Measurements from ENCODE around the gene ZNF443. TPM values are rescaled to one million over a fixed set of nuclear protein-coding genes. Genes with fewer than 3 reads are reported as not detected.
A peak's percentile ranks its signal among the peaks of the same experiment; 100 is the strongest.

The ZNF443 gene
- total and polyA plus RNA-seq, 9 of the 15 experiments (the other 6 are each of a cell fraction or from before 2014, with no cell fraction given): 1.5 to 4.9 (median 2.8) TPM

- TF ChIP-seq HMBOX1 (IDR thresholded peaks at IDR 0.05) (no peak), KLF1 (tag; IDR thresholded peaks at IDR 0.05) (no peak), ZNF263 (CRISPR knock-in tag; IDR thresholded peaks at IDR 0.05; ENCODE audit: borderline replicate concordance) (no peak), ETV5 (CRISPR knock-in tag; IDR thresholded peaks at IDR 0.05; ENCODE audit: low read depth) (no peak), NCOA4 (IDR thresholded peaks at IDR 0.05; ENCODE audit: partially characterized antibody) (no peak), TCF3 (CRISPR knock-in tag; IDR thresholded peaks at IDR 0.05) (no peak), JUNB (CRISPR knock-in tag; conservative IDR thresholded peaks at IDR 0.05) (no peak), NCOA6 (IDR thresholded peaks at IDR 0.05) (no peak), GABPB2 (CRISPR knock-in tag; conservative IDR thresholded peaks at IDR 0.05) (no peak), CREB1 (IDR thresholded peaks at IDR 0.05) (no peak), CREB1 (CRISPR knock-in tag; IDR thresholded peaks at IDR 0.05) (peak; percentile 39; the same call in 1 of the 2 replicates), SRSF7 (optimal IDR thresholded peaks at IDR 0.05; ENCODE audit: low read depth, low read length) (no peak), ETV6 (IDR thresholded peaks at IDR 0.05; ENCODE audit: borderline replicate concordance in 1 of 2, low read depth in 2 of 2, low read length in 1 of 2) (no peak), ETV6 (CRISPR knock-in tag; IDR thresholded peaks at IDR 0.05; ENCODE audit: borderline replicate concordance) (no peak), ZBTB40 (IDR thresholded peaks at IDR 0.05) (peak; percentile 58), ZBTB40 (CRISPR knock-in tag; IDR thresholded peaks at IDR 0.05) (no peak)
Observed at GRCh38 chr19:12400633-12401502, 40.0 kb downstream of the ZNF443 start, which contains the start of gene ZNF799 (continued).

Measured in K562 (cell line).